ENCODE measurements around the gene KLHL40. TPM values are rescaled to one million over a fixed set of nuclear protein-coding genes. Genes with fewer than 3 reads are reported as not detected.

KLHL40 gene
- total RNA-seq, 1 donor from 2014 or later = 0.12 TPM

- H3K36me3 Mint-ChIP-seq = no peaks in the 10 kb centered on the region
- no peak for DNase-seq (ENCODE audit: extremely low spot score, unreplicated experiment)
- no peak for TF ChIP-seq CTCF (conservative IDR thresholded peaks at IDR 0.05)
- H3K27me3 Mint-ChIP-seq = peaks cover 9% of the 10 kb centered on the region
- H3K4me1 Mint-ChIP-seq (ENCODE audit: unreplicated experiment) = no peaks in the 10 kb centered on the region
- no peaks in the 10 kb centered on the region for H3K9me3 Mint-ChIP-seq
- no peak overlapping the region for H3K27ac Mint-ChIP-seq
- H3K4me3 Mint-ChIP-seq = no peak overlapping the region
Observed at GRCh38 chr3:42707620-42708355, 22.5 kb downstream of the KLHL40 start.

- no peaks in the 10 kb centered on the region for H3K4me1 Mint-ChIP-seq (ENCODE audit: unreplicated experiment)
- no peaks in the 10 kb centered on the region for H3K36me3 Mint-ChIP-seq
- H3K27me3 Mint-ChIP-seq = peaks cover 3% of the 10 kb centered on the region
- peak; percentile 61 for DNase-seq (ENCODE audit: extremely low spot score, unreplicated experiment)
- H3K9me3 Mint-ChIP-seq = no peaks in the 10 kb centered on the region
- TF ChIP-seq CTCF (conservative IDR thresholded peaks at IDR 0.05) = no peak
- H3K4me3 Mint-ChIP-seq = no peak overlapping the region
- H3K27ac Mint-ChIP-seq = no peak overlapping the region
Observed at GRCh38 chr3:42708611-42709151, 23.3 kb downstream of the KLHL40 start.

DNA sequence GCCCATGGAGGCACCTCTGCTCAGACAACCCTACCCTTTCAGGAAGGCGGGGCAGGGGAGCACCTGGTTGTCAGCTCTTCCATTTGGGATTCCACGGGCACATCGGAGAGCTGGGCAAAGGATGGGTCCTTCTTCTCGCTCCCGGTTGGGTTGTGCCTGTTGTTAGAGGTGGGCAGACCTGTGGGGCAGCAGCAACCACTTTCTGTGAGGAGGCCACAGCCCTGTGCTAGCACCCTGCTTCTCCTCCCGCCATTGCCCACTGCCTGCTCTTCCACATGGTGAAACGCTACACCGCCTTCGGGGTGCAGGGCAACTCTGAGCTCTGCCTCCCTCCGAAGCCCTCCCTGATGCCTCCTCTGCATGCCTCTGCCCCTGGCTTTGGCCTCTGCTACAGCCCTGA lies 24.3 kb downstream of the KLHL40 start:
- no peak for TF ChIP-seq CTCF (conservative IDR thresholded peaks at IDR 0.05)
- no peak overlapping the region for H3K27ac Mint-ChIP-seq
- no peak overlapping the region for H3K4me3 Mint-ChIP-seq
- peaks cover 7% of the 10 kb centered on the region for H3K27me3 Mint-ChIP-seq
- H3K36me3 Mint-ChIP-seq = no peaks in the 10 kb centered on the region
- no peaks in the 10 kb centered on the region for H3K9me3 Mint-ChIP-seq
- peak; percentile 42 for DNase-seq (ENCODE audit: extremely low spot score, unreplicated experiment)
- no peaks in the 10 kb centered on the region for H3K4me1 Mint-ChIP-seq (ENCODE audit: unreplicated experiment)

DNA sequence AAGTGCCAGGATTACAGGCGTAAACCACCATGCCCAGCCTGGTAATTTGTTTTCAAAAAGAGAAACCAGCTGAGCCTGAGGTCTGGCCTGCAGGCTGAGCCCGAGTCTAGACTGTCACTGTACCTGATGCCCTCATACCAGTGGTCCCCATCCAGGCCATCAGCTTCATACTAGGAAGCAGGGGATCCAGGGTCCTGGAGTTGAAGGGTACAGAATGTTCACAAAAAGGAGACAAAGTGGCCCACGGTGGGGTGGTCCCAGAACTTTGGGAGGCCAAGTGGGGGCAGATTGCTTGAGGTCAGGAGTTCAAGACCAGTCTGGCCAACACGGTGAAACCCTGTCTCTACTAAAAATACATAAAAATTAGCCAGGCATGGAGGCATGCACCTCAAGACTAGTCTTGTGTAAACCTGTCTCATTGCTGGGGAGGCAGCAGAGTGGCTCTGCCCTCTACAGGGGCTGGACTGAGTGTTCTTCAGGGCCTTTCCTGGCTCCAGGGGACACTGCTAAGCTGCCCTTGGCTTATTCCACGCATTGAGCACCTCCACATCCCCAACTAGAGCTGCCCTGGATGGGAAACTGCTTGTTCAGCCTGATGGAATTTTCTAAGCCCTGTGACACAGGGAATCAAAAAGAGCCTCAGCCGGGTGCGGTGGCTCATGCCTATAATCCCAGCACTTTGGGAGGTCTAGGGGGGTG lies 25.1 kb downstream of the KLHL40 start:
- Mint-ChIP-seq H3K36me3 (no peaks in the 10 kb centered on the region), H3K4me1 (ENCODE audit: unreplicated experiment) (no peaks in the 10 kb centered on the region), H3K27ac (no peak overlapping the region), H3K9me3 (no peaks in the 10 kb centered on the region), H3K27me3 (peaks cover 7% of the 10 kb centered on the region), H3K4me3 (no peak overlapping the region)
- no peak for DNase-seq (ENCODE audit: extremely low spot score, unreplicated experiment)
- TF ChIP-seq CTCF (conservative IDR thresholded peaks at IDR 0.05) = no peak

GRCh38 chr3:42711491-42712343 lies 26.4 kb downstream of the KLHL40 start:
- Mint-ChIP-seq H3K36me3 (no peaks in the 10 kb centered on the region), H3K9me3 (no peaks in the 10 kb centered on the region), H3K27ac (no peak overlapping the region), H3K4me1 (ENCODE audit: unreplicated experiment) (no peaks in the 10 kb centered on the region), H3K4me3 (no peak overlapping the region), H3K27me3 (peaks cover 7% of the 10 kb centered on the region)
- TF ChIP-seq CTCF (conservative IDR thresholded peaks at IDR 0.05) = no peak
- peak; percentile 37 for DNase-seq (ENCODE audit: extremely low spot score, unreplicated experiment)

Measured in type B pancreatic cell (in vitro differentiated cells).